ENCODE data around the gene NKX2-1. TPM values are rescaled to one million over a fixed set of nuclear protein-coding genes. Genes with fewer than 3 reads are reported as not detected.
"Not testable (repeated sequence)": the region's sequence is repeated elsewhere in the genome, so short reads cannot be mapped to it uniquely, and the experiment has no call there.

Gene NKX2-1
- total RNA-seq, 1 experiment from 2014 or later: not detected

DNA sequence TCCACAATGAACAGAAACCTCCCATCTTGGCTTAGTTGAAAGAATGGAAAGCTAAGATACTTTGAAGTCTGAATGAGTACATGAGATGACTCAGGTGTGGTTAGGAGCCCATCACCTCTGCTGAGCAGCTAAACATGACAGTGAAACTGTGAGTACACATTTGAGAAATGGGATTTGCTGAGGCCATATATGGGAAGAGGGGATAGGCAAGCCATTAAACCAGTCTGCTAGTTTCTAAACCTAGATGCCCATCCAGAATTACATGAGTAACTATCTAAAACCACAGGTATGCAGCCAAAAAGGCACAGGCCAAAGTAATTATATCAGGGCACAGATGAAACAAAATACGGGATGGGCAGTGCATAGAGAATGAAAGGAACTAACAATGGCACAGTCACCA is 41.2 kb downstream of the NKX2-1 start:
- BruUV-seq (replicated peaks): no TSS peak
- TF ChIP-seq, protein P1, sequence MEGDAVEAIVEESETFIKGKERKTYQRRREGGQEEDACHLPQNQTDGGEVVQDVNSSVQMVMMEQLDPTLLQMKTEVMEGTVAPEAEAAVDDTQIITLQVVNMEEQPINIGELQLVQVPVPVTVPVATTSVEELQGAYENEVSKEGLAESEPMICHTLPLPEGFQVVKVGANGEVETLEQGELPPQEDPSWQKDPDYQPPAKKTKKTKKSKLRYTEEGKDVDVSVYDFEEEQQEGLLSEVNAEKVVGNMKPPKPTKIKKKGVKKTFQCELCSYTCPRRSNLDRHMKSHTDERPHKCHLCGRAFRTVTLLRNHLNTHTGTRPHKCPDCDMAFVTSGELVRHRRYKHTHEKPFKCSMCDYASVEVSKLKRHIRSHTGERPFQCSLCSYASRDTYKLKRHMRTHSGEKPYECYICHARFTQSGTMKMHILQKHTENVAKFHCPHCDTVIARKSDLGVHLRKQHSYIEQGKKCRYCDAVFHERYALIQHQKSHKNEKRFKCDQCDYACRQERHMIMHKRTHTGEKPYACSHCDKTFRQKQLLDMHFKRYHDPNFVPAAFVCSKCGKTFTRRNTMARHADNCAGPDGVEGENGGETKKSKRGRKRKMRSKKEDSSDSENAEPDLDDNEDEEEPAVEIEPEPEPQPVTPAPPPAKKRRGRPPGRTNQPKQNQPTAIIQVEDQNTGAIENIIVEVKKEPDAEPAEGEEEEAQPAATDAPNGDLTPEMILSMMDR (conservative IDR thresholded peaks at IDR 0.05; ENCODE audit: low read depth, low read length): no peak
- no peak for TF ChIP-seq EZH2phosphoT487 (IDR thresholded peaks at IDR 0.05; ENCODE audit: borderline replicate concordance, low read length)
- no peak for TF ChIP-seq EZH2 (IDR thresholded peaks at IDR 0.05; ENCODE audit: low read length, unreplicated experiment)
- ChIA-PET POLR2A (ENCODE audit: unreplicated experiment) (no interaction called here), CTCF (no interaction called here)
- Histone ChIP-seq H3K79me2 (ENCODE audit: low read length) (no peaks in the 10 kb centered on the region), H3K4me1 (ENCODE audit: insufficient read depth, low read length) (peaks cover 21% of the 10 kb centered on the region), H3K27me3 (ENCODE audit: low read length) (peaks cover 22% of the 10 kb centered on the region; the same call in 1 of the 2 replicates), H3K4me3 (ENCODE audit: low read length) (no peak overlapping the region), H3K27ac (ENCODE audit: low read length) (peak overlapping the region; percentile 70), H3K9me2 (replicated peaks; ENCODE audit: low read length) (no peaks in the 10 kb centered on the region), H3K9me3 (ENCODE audit: low read length) (no peaks in the 10 kb centered on the region), H3K9ac (ENCODE audit: low read length) (no peak overlapping the region), H4K20me1 (ENCODE audit: low read length) (no peaks in the 10 kb centered on the region), H2AFZ (ENCODE audit: low read length) (no peak overlapping the region), H3F3A (ENCODE audit: low read length, unreplicated experiment) (no peaks in the 10 kb centered on the region), H3K36me3 (ENCODE audit: low read depth, low read length) (no peaks in the 10 kb centered on the region), H3K4me2 (ENCODE audit: low read length) (peak overlapping the region; percentile 33; the same call in 1 of the 2 replicates)
- ATAC-seq (peak; percentile 64), DNase-seq (peak; percentile 93)
- intact Hi-C loops (cut with micrococcal nuclease): no loop called here

DNA sequence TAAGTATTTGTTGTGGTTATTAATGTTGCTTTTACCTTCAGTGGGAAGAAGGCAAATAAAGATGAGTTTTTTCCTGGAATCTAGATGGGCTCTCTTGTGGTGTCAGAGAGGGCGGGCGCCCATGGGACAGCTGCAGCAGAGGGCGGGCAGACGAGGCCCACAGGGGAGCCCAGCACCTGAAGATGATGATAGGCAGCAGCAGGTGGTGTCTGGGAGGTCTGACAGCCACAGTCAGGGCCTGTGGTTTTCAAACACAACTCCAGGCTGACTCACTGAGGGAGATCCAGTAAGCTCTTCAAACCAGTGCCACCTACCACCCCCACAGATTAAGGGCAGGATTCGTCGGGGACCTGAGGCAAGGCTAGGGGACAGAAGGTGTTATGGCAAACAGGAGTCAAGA is 42.8 kb downstream of the NKX2-1 start:
- intact Hi-C loops (cut with micrococcal nuclease): no loop called here
- BruUV-seq (replicated peaks): no TSS peak
- Histone ChIP-seq H3K4me3 (ENCODE audit: low read length) (no peak overlapping the region), H4K20me1 (ENCODE audit: low read length) (no peaks in the 10 kb centered on the region), H3K27me3 (ENCODE audit: low read length) (peaks cover 22% of the 10 kb centered on the region), H3F3A (ENCODE audit: low read length, unreplicated experiment) (no peaks in the 10 kb centered on the region), H3K9me2 (replicated peaks; ENCODE audit: low read length) (no peaks in the 10 kb centered on the region), H3K4me2 (ENCODE audit: low read length) (no peak overlapping the region), H2AFZ (ENCODE audit: low read length) (no peak overlapping the region), H3K4me1 (ENCODE audit: insufficient read depth, low read length) (peaks cover 21% of the 10 kb centered on the region), H3K36me3 (ENCODE audit: low read depth, low read length) (no peaks in the 10 kb centered on the region), H3K79me2 (ENCODE audit: low read length) (no peaks in the 10 kb centered on the region), H3K9ac (ENCODE audit: low read length) (no peak overlapping the region), H3K27ac (ENCODE audit: low read length) (no peak overlapping the region), H3K9me3 (ENCODE audit: low read length) (no peaks in the 10 kb centered on the region)
- ATAC-seq: no peak
- peak; percentile 43 for DNase-seq
- ChIA-PET CTCF (interaction anchor here (0.7 kb wide), 1 partner anchor 76 kb away, joined by 3 read pairs; no protein-coding TSS in a partner anchor), POLR2A (ENCODE audit: unreplicated experiment) (no interaction called here)
- TF ChIP-seq, protein P1 (conservative IDR thresholded peaks at IDR 0.05; ENCODE audit: low read depth, low read length): no peak
- TF ChIP-seq EZH2 (IDR thresholded peaks at IDR 0.05; ENCODE audit: low read length, unreplicated experiment): no peak
- no peak for TF ChIP-seq EZH2phosphoT487 (IDR thresholded peaks at IDR 0.05; ENCODE audit: borderline replicate concordance, low read length)

DNA sequence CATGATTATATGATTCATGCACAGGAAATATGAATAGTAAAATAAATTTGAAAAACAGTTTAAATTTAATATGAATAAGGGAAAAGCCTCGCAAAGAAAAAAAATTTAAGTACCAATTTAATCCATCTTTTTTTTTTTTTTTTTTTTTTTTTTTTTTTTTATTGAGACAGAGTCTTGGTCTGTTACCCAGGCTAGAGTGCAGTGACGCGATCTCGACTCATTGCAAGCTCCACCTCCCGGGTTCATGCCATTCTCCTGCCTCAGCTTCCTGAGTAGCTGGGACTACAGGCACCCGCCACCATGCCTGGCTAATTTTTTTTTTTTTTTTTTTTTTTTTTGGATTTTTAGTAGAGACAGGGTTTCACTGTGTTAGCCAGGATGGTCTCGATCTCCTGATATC is 44.0 kb downstream of the NKX2-1 start:
- BruUV-seq (replicated peaks); H3K9me3 ChIP-seq (ENCODE audit: low read length); H4K20me1 ChIP-seq (ENCODE audit: low read length); H3K27ac ChIP-seq (ENCODE audit: low read length); H3K4me3 ChIP-seq (ENCODE audit: low read length); DNase-seq; H3K9ac ChIP-seq (ENCODE audit: low read length); intact Hi-C loops (cut with micrococcal nuclease); POLR2A ChIA-PET (ENCODE audit: unreplicated experiment); H2AFZ ChIP-seq (ENCODE audit: low read length); ATAC-seq; H3K4me2 ChIP-seq (ENCODE audit: low read length); CTCF ChIA-PET; H3K9me2 ChIP-seq (replicated peaks; ENCODE audit: low read length); H3F3A ChIP-seq (ENCODE audit: low read length, unreplicated experiment); H3K36me3 ChIP-seq (ENCODE audit: low read depth, low read length); H3K79me2 ChIP-seq (ENCODE audit: low read length): not testable (repeated sequence)
- Histone ChIP-seq H3K4me1 (ENCODE audit: insufficient read depth, low read length) (peaks cover 21% of the 10 kb centered on the region), H3K27me3 (ENCODE audit: low read length) (peaks cover 28% of the 10 kb centered on the region)

Measured in PC-3 (cell line).